GM12878 (cell line): ENCODE results near the gene GPC3. TPM values are rescaled to one million over a fixed set of nuclear protein-coding genes. Genes with fewer than 3 reads are reported as not detected.

ENCODE experiments used
- ATAC-seq: fragments of 200-7000 bp; cut with Tn5 transposase; 3 replicates; pipeline ENCODE4 v1.9.1; 2020; ENCODE audit warnings: mild to moderate bottlenecking, moderate library complexity
- BruUV-seq: library from RNA; stranded (reverse); fragments of 400-500 nt; replicated peaks from 2 replicates; lab custom pipeline; 2021; lab: Mats Ljungman, UMichigan
- CTCF ChIA-PET: fragments of 300-600 bp; sonication (Branson Sonifier 250); formaldehyde crosslinking; extraction: SDS; loops from one replicate; lab custom pipeline; 2021; ENCODE audit warnings: inconsistent platforms; lab: Yijun Ruan, JAX
- POLR2A ChIA-PET: fragments of 350-600 bp; formaldehyde crosslinking; extraction: SDS; loops from one replicate; lab custom pipeline; 2021; ENCODE audit warnings: inconsistent platforms; lab: Charles Lee
- RAD21 ChIA-PET: fragments of 300-600 bp; sonication (Branson Sonifier 250); formaldehyde crosslinking; loops from one replicate; lab custom pipeline; 2023; ENCODE audit warnings: antibody characterized with exemption; ENCODE audit not compliant: unreplicated experiment; lab: Charles Lee
- SMC1A ChIA-PET: fragments of 300-600 bp; sonication (Branson Sonifier 250); formaldehyde crosslinking; loops from one replicate; lab custom pipeline; 2023; ENCODE audit not compliant: unreplicated experiment, uncharacterized antibody; lab: Charles Lee
- DNase-seq: peaks from one replicate; pipeline ENCODE4 v3.0.0-alpha.2; 2011; ENCODE audit warnings: low read depth, low spot score
- FAIRE-seq: peaks from 3 replicates; lab custom pipeline; 2011; peaks lifted over from hg19 to GRCh38; lab: Jason Lieb, UNC
- H2AFZ ChIP-seq: 2 replicates; pipeline ENCODE4 v1.6.0; 2011; ENCODE audit warnings: low read depth, low read length, control low read depth; ENCODE audit not compliant: control insufficient read depth
- H3K27ac ChIP-seq: 2 replicates; pipeline ENCODE4 v1.5.1; 2011; ENCODE audit warnings: control low read depth; ENCODE audit not compliant: control insufficient read depth, insufficient read depth
- H3K27me3 ChIP-seq, 2 experiments: replicated peaks in 1 of 2; 2 replicates each; pipeline versions ENCODE4 v1.6.0 to v1.6.1; 2011; ENCODE audit warnings: low read length in 1 of 2; ENCODE audit not compliant: control insufficient read depth in 2 of 2, insufficient read depth in 2 of 2
- H3K36me3 ChIP-seq, 2 experiments: 2 replicates each; pipeline ENCODE4 v1.5.1; 2011; ENCODE audit warnings: low read length in 1 of 2; ENCODE audit not compliant: control insufficient read depth in 2 of 2, insufficient read depth in 2 of 2
- H3K4me1 ChIP-seq: 2 replicates; pipeline ENCODE4 v1.6.1; 2011; ENCODE audit warnings: mild to moderate bottlenecking, low read length, moderate library complexity, mixed read lengths; ENCODE audit not compliant: control insufficient read depth, insufficient read depth
- H3K4me2 ChIP-seq: 2 replicates; pipeline ENCODE4 v1.6.0; 2011; ENCODE audit warnings: control low read depth; ENCODE audit not compliant: control insufficient read depth, insufficient read depth
- H3K4me3 ChIP-seq: fragments of 200-600 bp; sonication (generic); 2 replicates; pipeline ENCODE4 v1.5.1; 2016
- H3K79me2 ChIP-seq: 2 replicates; pipeline ENCODE4 v1.6.0; 2011; ENCODE audit warnings: low read length; ENCODE audit not compliant: control insufficient read depth, insufficient read depth
- H3K9ac ChIP-seq: 2 replicates; pipeline ENCODE4 v1.8.0; 2011; ENCODE audit warnings: low read length, control low read depth, mixed read lengths; ENCODE audit not compliant: control insufficient read depth, insufficient read depth
- H3K9me3 ChIP-seq: replicated peaks from 3 replicates; pipeline ENCODE4 v1.5.1; 2011; ENCODE audit warnings: mild to moderate bottlenecking, low read length; ENCODE audit not compliant: control insufficient read depth, insufficient read depth
- H4K20me1 ChIP-seq: 2 replicates; pipeline ENCODE4 v1.6.0; 2011; ENCODE audit not compliant: control insufficient read depth, insufficient read depth
- CREM ChIP-seq: IDR thresholded peaks from 2 replicates; pipeline ENCODE4 v1.6.1; 2014; ENCODE audit warnings: antibody characterized with exemption, low read depth
- EZH2 ChIP-seq: IDR thresholded peaks from 2 replicates; pipeline ENCODE4 v1.6.1; 2012; ENCODE audit warnings: low read depth, mild to moderate bottlenecking, control low read depth, inconsistent platforms, low read length, borderline replicate concordance; ENCODE audit not compliant: control insufficient read depth
- KAT2A ChIP-seq: conservative IDR thresholded peaks from 2 replicates; pipeline ENCODE4 v1.6.1; 2011; ENCODE audit warnings: low read depth, low read length; ENCODE audit not compliant: control insufficient read depth
- USF1 ChIP-seq: IDR thresholded peaks from 2 replicates; pipeline ENCODE4 v1.6.1; 2011; ENCODE audit warnings: borderline replicate concordance, low read depth, mild to moderate bottlenecking, moderate library complexity, mixed read lengths, low read length; ENCODE audit not compliant: insufficient read depth; ENCODE audit errors: extremely low read length
- ZBTB33 ChIP-seq: fragments of 450-650 bp; IDR thresholded peaks from 2 replicates; pipeline ENCODE4 v1.6.1; 2017; ENCODE audit warnings: mild to moderate bottlenecking
- ZBTB40 ChIP-seq: fragments of 450-650 bp; IDR thresholded peaks from 2 replicates; pipeline ENCODE4 v1.6.1; 2016; ENCODE audit warnings: mild to moderate bottlenecking, moderate library complexity, borderline replicate concordance
- ZNF207 ChIP-seq: fragments of 450-650 bp; IDR thresholded peaks from 2 replicates; pipeline ENCODE4 v1.6.1; 2014; ENCODE audit warnings: antibody characterized with exemption, mild to moderate bottlenecking, borderline replicate concordance
- in situ Hi-C: fragments of 300-500 bp; cut with MboI; formaldehyde crosslinking; loops from 9 replicates; pipeline ENCODE4 v1.14.3; 2018; ENCODE audit warnings: mixed read lengths
- intact Hi-C: fragments of 100-400 bp; cut with micrococcal nuclease; formaldehyde crosslinking; loops from one replicate; pipeline ENCODE4 v1.14.2; 2022; ENCODE audit not compliant: unreplicated experiment
- polyA plus RNA-seq, 11 experiments: library from polyadenylated mRNA; depleted of rRNA in 4 of 11; unstranded in 6 of 11; stranded (reverse) in 5 of 11; fragments of >200 nt; fragmentation: Nextera tagmentation in 4 of 11; fragmentation: Illumina TruSeq in 1 of 11; extraction: Ambion mirVana in 4 of 11; extraction: Trizol in 1 of 11; gene quantifications; 1 replicate in 1 of 11; 2 replicates in 10 of 11; pipeline versions ENCODE4 v1.2.1 to v1.2.3, GENCODE V29; 2011 to 2016; ENCODE audit warnings: inconsistent platforms in 2 of 11, missing spikeins in 2 of 11, low read depth in 1 of 11
- total RNA-seq, 4 experiments: library from RNA; depleted of rRNA in 3 of 4; stranded (reverse); fragments of >200 nt in 3 of 4; fragmentation: Illumina TruSeq in 1 of 4; extraction: Trizol in 1 of 4; gene quantifications; 2 replicates each; pipeline versions ENCODE4 v1.2.1 to v1.2.3, GENCODE V29; 2013 to 2021

Gene GPC3
- total and polyA plus RNA-seq, 10 of the 15 experiments (the other 5 are each of a cell fraction or from before 2014, with no cell fraction given), result 0.09 to 0.82 TPM; not detected in 8

- Histone ChIP-seq H3K4me2 (no peak overlapping the region), H2AFZ (no peak overlapping the region), H3K9ac (no peak overlapping the region), H4K20me1 (no peaks in the 10 kb centered on the region), H3K4me1 (no peaks in the 10 kb centered on the region), H3K4me3 (no peak overlapping the region), H3K36me3 (no peaks in the 10 kb centered on the region), H3K79me2 (no peaks in the 10 kb centered on the region), H3K27ac (no peak overlapping the region), H3K9me3 (no peaks in the 10 kb centered on the region), H3K27me3 (no peaks in the 10 kb centered on the region)
- TF ChIP-seq ZBTB40 (no peak), CREM (no peak), EZH2 (no peak), ZNF207 (no peak), KAT2A (no peak), USF1 (no peak), ZBTB33 (no peak)
- SMC1A ChIA-PET, result interaction anchor here (0.6 to 0.8 kb wide), 2 partner anchors 11 to 12 kb away, joined by 3 read pairs; no protein-coding TSS in a partner anchor
- in situ Hi-C loops (no loop called here), intact Hi-C loops (no loop called here)
- ATAC-seq, result no peak
- FAIRE-seq, result no peak
- CTCF ChIA-PET, result interaction anchor here (1.3 kb wide), 1 partner anchor 11 kb away, joined by 4 read pairs; no protein-coding TSS in a partner anchor
- no peak for DNase-seq
- no TSS peak for BruUV-seq
- POLR2A ChIA-PET, result no interaction called here
- RAD21 ChIA-PET, result no interaction called here
Observed at GRCh38 chrX:133909888-133910287, 75.5 kb downstream of the GPC3 start.
